ENCODE data around the gene NFAM1.

NFAM1 gene

GRCh38 chr22:42414021-42414420, 18.2 kb downstream of the NFAM1 start:
- no peak for DNase-seq

GRCh38 chr22:42412744-42413333, 19.4 kb downstream of the NFAM1 start:
- peak; percentile 25 for DNase-seq

GRCh38 chr22:42410708-42411107, 21.5 kb downstream of the NFAM1 start:
- peak; percentile 40 for DNase-seq

GRCh38 chr22:42408810-42409529, 23.2 kb downstream of the NFAM1 start:
- DNase-seq, result no peak

- no peak for DNase-seq
These were observed 23.9 kb downstream of the NFAM1 start for GRCh38 chr22:42408276-42408675.

- DNase-seq, result no peak
These were observed 27.9 kb downstream of the NFAM1 start for GRCh38 chr22:42404266-42404665.

GRCh38 chr22:42401535-42402334, 30.5 kb downstream of the NFAM1 start:
- DNase-seq, result no peak

GRCh38 chr22:42400811-42401534, 31.2 kb downstream of the NFAM1 start:
- no peak for DNase-seq

- peak; percentile 94 for DNase-seq
These were observed 32.6 kb downstream of the NFAM1 start for GRCh38 chr22:42399315-42400271.

- DNase-seq, result no peak
These were observed 34.6 kb downstream of the NFAM1 start for GRCh38 chr22:42397332-42398249.

GRCh38 chr22:42396621-42397331, 35.4 kb downstream of the NFAM1 start:
- no peak for DNase-seq

GRCh38 chr22:42389143-42389542, 43.1 kb downstream of the NFAM1 start:
- peak; percentile 56 for DNase-seq

- peak; percentile 87 for DNase-seq
These were observed 43.9 kb downstream of the NFAM1 start for GRCh38 chr22:42388130-42388797.

GRCh38 chr22:42387631-42388030, 44.6 kb downstream of the NFAM1 start:
- DNase-seq, result no peak

GRCh38 chr22:42385696-42386095, 46.5 kb downstream of the NFAM1 start:
- DNase-seq, result no peak

GRCh38 chr22:42384506-42384905, 47.7 kb downstream of the NFAM1 start:
- DNase-seq, result no peak

GRCh38 chr22:42383851-42384417, 48.3 kb downstream of the NFAM1 start:
- DNase-seq, result no peak

- no peak for DNase-seq
These were observed 48.9 kb downstream of the NFAM1 start for GRCh38 chr22:42383287-42383686.
